ENCODE measurements around the gene KYAT1.
"Not testable (repeated sequence)": the region's sequence is repeated elsewhere in the genome, so short reads cannot be mapped to it uniquely, and the experiment has no call there.

The KYAT1 gene

DNA sequence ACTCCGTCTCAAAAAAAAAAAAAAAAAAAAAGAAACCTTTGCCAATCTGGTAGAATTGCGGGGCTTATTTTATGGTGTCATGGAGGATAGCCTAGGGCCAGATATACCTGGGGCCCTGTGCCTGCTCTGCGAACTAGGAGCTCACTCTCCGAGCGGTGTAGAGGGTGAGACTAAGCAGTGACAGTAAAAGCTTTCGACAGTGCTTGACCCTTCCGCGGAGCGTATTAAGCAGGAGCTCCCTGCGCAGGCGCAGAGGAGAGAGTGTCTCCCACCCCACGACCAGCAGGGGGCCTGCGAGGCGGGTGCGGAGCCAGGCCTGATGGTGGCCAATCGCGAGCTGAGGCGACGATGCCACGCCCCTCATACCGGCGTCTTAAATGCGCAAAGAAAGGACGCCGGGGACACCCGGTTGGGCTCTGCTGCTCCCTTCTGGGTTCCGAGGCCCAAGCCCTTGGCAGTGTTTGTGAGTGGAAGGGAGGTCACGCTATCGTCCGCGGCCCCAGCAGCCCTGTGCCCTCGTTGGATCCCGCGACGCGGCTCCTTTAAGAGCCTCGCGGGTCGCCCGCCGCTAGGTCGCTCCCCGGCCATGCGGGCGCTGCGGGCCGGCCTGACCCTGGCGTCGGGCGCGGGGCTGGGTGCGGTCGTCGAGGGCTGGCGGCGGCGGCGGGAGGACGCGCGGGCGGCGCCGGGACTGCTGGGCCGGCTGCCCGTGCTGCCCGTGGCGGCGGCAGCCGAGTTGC is 63.5 kb downstream of the KYAT1 start, which contains the start of gene ENDOG:
Gene ENDOG (plus strand): TSS at position 402 of the 740 bp plus-strand sequence. CDS start 185 bp downstream, at position 587.
- peak; percentile 94 to 97 (median 95) for DNase-seq

DNA sequence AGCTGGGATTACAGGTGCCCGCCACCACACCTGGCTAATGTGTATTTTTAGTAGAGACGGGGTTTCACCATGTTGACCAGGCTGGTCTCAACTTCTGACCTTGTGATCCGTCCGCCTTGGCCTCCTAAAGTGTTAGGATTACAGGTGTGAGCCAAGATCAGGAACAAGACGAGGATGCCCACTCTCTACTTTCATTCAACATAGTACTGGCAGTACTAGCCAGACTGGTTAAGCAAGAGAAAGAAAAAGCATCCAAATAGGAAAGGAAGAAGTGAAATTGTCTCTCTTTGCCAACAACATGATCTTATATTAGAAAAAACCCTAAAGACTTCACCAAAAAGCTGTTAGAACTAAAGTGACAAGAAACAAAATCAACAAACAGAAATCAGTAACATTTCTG is 70.9 kb downstream of the KYAT1 start:
- no peak for DNase-seq

DNA sequence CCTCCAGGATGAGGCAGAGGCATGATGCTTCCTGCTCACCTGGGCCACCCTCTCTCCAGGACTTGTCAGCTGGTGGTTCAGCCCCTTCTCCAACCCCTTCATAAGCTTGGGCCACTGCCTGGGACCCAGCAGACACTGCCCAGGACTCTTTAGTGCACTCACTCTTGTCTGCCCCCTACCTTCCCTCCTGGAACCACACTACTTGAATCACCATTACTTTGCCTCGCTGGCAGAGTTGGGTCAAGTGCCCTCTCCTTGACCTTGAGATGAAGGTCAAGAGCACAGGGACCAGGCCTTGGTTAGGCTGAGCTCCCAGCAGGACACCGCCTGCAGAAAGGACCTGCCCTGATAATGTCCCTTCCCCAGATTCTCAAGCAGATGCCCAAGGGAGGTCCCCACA is 71.9 kb downstream of the KYAT1 start:
- no peak for DNase-seq

DNA sequence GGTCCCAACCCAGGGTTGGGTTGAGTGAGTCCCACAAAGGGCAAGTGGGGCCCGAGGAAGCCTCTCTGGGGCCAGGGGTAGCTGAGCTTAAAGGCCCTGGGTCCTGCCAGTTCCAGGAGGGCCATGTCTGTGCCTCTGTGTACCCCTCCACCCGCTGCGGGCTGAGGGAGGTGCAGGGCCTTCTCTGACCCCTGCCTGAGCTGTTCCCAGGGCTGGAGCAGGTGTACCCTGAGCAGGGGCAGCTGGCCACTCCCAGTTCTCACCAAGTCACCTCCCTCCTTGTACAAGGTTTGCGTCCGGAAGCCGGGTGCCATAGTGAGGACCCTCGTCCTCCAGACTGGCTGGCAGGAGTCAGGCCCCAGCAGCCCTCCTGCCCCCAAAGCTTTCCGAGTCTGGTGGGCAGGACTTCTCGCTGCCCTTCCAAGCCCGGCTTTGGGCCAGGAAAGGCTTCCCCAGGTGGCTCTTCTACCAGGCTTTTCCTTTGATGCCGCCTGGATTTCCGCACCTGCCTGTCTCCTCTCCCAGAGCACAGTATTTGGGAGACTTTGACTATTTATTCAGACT is 72.6 kb downstream of the KYAT1 start:
- DNase-seq: no peak

DNA sequence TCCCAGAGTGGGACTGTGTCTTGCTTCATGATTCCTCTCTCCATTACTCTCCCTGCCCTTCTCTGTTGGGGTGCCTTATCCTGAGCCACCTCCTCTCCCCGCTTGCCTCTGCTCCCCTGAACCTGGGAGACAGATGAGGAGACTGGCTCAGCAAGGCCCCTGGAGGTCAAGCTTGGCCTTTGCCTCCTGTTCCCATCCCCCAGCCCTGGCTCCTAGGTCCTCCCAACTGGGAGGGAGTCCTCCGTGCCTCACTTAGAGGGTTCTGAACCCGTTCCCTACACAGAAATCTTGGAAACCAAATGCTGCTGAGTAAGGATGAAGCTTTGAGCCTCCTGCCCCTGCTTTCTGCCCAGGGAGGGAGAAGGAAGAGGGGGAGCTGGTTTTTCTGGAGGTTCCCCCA is 73.2 kb downstream of the KYAT1 start:
- no peak for DNase-seq

DNA sequence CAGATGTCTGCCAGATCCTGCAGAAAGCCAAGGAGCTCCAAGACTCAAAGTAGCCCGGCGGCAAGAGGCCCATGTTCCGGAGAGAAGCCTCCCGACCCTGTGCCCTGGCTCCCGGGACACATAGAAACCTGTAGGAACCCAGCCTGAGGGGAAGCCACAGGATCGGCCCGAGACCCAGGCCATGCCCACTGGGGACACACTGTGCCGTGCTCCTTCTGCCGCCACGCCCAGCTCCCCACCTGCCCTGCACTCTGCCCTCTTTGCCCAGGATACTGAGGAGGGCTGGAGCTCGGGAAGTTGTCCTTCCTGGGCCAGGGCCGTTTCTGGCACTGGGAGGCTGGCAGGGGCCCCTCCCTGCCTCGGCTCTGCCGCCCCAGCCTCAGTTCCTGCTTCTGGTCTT is 73.9 kb downstream of the KYAT1 start:
- no peak for DNase-seq

DNA sequence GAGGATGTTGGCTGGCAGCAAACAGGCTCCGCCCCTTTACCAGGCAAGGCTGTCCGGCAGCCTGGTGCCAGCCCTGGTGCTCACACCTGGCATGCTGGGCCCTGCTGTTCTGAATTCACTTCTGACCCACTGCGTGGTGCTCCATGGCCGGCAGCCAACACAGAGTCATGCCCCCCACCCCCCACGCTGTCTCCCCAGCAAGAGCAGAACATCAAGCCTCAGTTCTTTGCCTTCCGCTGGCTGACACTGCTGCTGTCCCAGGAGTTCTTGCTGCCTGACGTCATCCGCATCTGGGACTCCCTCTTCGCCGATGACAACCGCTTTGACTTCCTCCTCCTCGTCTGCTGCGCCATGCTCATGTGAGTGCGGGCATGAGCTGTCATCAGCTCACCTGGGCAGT is 76.1 kb downstream of the KYAT1 start:
- no peak for DNase-seq

DNA sequence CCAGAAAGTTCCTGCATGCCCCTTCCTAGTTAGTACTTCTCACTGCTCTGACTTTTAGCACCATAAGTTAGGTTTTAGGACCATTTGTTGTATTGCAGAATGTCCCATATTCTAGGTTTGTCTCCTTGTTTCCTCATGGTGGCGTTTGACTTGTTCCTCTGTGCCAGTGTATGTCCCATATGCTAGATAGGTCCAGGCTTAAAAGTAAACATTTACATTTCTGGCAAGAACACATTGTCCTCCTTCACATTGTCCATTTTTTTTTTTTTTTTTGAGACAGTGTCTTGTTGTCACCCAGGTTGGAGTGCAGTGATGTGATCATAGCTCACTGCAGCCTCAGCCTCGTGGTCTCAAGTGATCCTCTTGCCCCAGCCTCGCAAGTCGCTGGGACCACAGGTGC is 79.3 kb downstream of the KYAT1 start:
- no peak for DNase-seq

DNA sequence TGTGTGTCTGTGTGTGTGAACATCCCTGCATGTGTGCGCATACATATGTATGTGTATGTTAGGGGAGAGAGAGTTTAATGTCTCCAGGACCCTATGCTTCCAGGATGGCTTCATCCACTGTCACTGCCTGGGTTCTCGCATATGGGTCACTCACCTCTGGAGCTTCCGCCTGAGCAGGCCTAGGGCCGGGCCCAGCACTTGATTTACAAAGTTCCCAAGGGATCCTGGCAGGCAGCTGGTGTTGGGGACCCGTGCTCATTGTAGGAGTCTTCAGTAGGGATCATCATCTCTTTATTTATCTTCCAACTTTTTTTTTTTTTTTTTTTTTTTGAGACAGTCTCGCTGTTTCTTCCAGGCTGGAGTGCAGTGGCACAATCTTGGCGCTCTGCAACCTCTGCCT is 81.7 kb downstream of the KYAT1 start:
- no peak for DNase-seq

DNA sequence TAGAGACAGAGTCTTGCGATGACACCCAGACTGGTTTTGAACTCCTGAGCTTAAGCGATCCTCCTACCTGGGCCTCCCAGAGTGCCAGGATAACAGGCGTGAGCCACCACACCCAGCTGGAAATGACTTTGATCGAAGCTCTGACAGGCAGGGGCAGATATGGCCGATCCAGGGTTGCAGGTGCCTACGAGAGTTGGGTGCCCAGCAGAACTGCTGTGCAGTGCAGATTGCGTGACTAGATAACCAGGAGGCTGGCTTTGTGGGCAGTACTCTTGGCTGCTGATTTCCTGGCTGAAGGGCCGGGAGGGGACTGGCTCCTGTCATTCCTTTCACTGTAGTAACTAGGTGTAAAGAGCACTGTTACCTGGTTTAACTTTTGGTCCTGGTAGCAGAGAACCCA is 82.9 kb downstream of the KYAT1 start:
- no peak for DNase-seq

DNA sequence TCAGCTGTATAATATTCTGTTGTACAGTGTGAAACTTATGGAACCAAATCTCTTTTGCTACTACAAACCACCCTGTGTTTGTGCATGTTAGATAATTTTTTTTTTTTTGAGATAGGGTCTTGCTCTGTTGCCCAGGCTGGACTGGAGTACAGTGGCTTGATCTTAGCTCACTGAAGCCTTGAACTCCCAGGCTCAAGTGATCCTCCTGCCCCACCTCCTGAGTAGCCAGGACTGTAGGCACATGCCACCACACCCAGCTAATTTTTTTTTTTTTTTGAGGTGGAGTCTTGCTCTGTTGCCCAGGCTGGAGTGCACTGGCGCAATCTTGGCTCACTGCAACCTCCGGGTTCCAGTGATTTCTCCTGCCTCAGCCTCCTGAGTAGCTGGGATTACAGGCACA is 86.8 kb downstream of the KYAT1 start:
- not testable (repeated sequence) for DNase-seq

DNA sequence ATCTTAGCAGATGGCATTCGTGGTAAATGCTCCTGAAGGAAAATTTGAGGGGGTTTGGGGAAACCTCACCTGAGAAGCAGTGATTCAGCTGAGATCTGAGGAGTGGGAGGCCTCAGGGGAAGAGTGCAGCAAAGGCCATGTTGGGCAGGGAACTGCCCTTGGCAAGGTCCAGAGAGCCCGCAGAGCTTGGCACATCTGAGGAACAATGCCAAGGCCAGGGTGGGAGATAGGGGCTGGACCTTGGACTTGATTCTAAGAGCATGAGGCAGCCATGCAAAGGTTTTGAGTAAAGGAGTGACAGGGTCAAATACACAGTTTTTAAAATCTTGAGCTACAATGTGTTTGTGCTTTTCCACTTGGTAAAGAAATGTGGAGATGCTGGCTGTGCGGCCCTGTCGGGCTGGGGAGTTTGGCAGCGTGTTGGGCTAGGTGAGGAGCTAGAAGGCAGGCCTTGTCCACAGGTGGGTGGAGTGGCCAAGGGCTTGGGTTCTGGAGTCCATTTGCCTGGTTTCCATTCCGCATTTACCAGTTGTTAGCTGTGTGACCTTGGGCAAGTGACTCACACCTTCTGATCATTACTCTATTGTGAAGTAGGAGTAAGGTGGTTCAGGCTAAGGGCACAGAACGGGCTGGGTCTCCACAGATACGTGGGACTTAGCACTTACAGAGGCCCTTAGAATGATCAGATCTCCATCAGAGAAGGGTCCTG is 88.6 kb downstream of the KYAT1 start:
- DNase-seq: no peak

DNA sequence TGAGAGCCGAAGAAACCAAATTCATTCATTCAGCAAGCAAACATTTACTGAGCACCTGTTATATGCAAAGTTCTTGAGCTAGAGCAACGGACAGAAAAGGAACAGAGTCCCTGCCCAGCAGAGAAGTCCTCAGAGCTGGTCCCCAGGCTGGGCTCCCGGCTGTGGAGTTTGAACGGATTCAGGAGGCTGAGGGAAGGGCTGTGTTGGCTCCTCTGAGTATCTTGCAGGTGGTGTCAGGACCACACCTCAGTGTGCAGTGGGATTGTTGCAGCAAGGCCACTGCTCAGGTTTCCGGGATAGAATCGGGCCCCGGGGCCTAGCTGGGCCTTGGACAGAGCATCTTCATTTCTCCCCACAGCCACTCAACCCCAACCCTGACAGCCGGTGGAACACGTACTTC is 89.6 kb downstream of the KYAT1 start:
- no peak for DNase-seq

DNA sequence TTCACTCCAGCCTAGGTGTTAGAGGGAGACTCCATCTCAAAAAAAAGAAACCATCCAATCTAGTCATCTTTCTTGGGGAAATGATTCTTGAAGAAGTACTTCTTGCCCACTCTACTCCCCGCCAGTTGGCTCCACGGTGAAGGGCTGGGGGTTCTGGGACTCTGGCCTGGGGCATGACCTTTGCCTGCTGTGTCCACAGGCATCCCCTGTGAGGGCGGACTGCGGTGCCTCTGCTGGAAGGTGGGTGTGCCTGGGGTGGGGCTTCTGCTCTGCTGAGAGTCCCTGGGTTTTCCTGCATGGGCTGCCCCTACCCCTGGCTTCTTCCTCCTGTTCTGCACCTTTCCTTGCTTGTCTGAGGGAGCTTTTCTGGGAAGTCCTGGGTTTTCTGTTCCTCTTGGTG is 91.2 kb downstream of the KYAT1 start:
- no peak for DNase-seq

DNA sequence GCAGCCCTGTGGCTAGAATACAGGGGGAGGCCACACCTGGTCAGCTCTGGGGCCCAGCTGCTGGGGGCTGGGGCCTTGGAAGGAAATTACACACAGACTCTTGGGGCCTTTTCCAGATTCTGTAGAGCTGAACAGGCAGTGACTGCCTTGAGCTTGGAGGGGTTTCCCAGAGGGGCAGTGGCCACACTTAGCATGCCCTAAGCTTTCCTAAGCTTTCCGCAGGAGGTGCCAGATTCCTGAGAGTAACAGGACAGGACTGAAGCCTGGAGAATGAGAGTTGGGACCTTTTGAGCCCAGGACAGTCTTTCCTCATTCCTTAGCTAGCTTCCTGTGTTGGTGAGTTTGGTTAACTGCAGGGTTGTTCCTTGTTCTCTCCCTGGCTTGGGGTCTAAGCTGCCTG is 93.3 kb downstream of the KYAT1 start:
- DNase-seq: no peak

DNA sequence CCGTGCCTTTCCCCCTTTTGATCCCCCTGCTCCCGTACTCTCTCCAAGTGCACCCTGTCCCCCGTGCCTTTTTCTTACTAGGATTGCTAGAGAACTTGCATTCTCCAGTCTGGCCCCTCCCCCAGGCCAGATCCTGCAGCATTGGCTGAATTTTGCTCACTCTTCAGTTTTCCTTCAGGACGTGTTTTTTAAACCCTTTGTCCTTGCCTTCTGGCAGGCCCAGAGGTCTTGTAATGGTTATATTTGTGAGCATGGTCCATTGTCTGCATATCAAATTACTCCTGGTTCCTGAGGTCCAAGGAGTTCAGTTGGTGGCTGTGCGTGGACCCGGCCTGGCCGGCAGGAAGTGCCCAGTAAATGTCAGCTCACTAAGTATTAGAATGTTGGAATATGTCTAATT is 94.1 kb downstream of the KYAT1 start:
- no peak for DNase-seq

DNA sequence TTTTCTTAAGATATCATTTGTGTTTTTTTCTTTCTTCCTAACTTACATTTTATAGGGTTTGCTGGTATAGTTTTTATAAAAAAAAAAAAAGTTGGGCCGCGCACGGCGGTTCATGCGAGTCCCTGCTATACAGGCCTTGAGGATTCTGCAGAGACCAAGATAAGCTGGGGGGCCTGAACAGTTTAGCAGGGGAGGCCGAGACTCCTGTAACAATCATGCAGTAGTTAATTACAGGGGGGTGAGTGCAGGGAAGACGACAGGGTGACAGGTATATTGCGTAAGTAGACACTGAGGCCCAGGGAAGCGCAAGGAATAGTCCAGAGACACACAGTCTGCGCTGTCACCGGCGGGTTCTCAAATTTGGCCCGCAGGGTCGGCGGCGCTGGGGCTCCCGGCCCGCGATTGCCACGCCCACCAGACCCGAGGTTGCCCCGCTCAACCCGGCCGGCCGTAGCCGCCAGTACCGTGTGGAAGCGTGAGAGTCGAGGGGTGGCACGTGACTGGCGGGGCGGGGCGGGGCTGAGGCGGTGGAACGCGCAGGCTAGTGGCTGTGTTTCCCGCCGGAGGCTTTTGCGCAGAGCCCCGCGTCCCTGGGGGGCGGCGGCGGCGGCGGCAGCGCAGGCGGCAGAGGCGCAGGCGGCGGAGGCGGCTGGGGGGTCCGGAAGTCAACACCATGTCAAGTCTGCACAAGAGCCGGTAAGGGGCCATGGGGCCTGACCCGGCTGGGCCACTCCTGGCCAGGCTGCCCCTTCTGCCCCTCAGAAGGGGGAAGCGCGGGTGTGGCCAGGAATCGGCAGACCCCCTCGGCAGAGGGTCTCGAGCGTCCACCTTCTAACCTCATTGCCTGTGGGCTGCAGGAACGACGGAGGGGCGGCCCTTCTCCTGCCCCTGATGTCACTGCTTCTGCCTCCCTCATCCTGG is 94.8 kb downstream of the KYAT1 start, which contains the start of gene TBC1D13:
Gene TBC1D13 (plus strand): TSS at position 573 of the 921 bp plus-strand sequence. CDS start 101 bp downstream, at position 674.
- DNase-seq: peak; percentile 83 to 89 (median 88)

DNA sequence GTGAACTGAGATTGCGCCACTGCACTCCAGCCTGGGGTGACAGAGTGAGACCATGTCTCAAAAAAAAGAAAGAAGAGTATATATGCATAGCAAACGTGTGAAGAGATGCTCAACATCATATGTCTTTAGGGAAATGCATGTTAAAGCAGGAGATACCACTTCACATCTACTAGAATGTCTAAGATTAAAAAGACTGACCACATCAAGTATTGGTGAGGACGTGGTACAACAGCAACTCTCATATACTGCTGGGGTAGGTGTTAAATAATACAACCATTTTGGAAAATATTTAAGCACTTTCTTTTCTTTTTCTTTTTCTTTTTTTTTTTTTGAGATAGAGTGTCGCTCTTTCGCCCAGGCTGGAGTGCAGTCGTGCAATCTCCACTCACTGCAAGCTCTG is 96.3 kb downstream of the KYAT1 start:
- DNase-seq: no peak
